OCI-LY7 (cell line): ENCODE results near the gene EIF2AK3. TPM values are rescaled to one million over a fixed set of nuclear protein-coding genes. Genes with fewer than 3 reads are reported as not detected.

Experiments used
- BruUV-seq: library from RNA; stranded (reverse); fragments of 400-500 nt; replicated peaks from 2 replicates; lab custom pipeline; 2021; lab: Mats Ljungman, UMichigan
- CTCF ChIA-PET: fragments of 300-600 bp; sonication (Branson Sonifier 250); formaldehyde crosslinking; loops from one replicate; lab custom pipeline; 2022; ENCODE audit warnings: antibody characterized with exemption; ENCODE audit not compliant: unreplicated experiment; lab: Charles Lee
- POLR2A ChIA-PET: fragments of 300-600 bp; sonication (Branson Sonifier 250); formaldehyde crosslinking; loops from one replicate; lab custom pipeline; 2022; ENCODE audit warnings: antibody characterized with exemption; lab: Charles Lee
- DNase-seq: peaks from one replicate; pipeline ENCODE4 v3.0.0-alpha.2; 2015; ENCODE audit warnings: low spot score
- H2AFZ ChIP-seq: fragments of 200-600 bp; sonication (generic), shearing (Covaris generic); 2 replicates; pipeline ENCODE4 v1.6.1; 2014; ENCODE audit warnings: mild to moderate bottlenecking, antibody characterized with exemption, low read length, moderate library complexity
- H3K27ac ChIP-seq: fragments of 200-600 bp; sonication (generic); 2 replicates; pipeline ENCODE4 v1.5.1; 2014; ENCODE audit warnings: mixed run types, low read depth, mild to moderate bottlenecking, moderate library complexity, low read length, inconsistent platforms; ENCODE audit not compliant: poor library complexity, severe bottlenecking
- H3K36me3 ChIP-seq: fragments of 200-600 bp; sonication (generic); 2 replicates; pipeline ENCODE4 v1.6.1; 2014; ENCODE audit warnings: mild to moderate bottlenecking, antibody characterized with exemption, low read length, moderate library complexity, mixed read lengths; ENCODE audit not compliant: insufficient read depth
- H3K4me1 ChIP-seq: fragments of 200-600 bp; sonication (generic); 2 replicates; pipeline ENCODE4 v1.5.1; 2014; ENCODE audit warnings: mild to moderate bottlenecking, low read length; ENCODE audit not compliant: insufficient read depth, poor library complexity, severe bottlenecking
- H3K4me2 ChIP-seq: fragments of 200-600 bp; sonication (generic); 2 replicates; pipeline ENCODE4 v1.6.1; 2014; ENCODE audit warnings: mild to moderate bottlenecking, low read length
- H3K4me3 ChIP-seq: fragments of 200-600 bp; sonication (generic); 2 replicates; pipeline ENCODE4 v1.5.1; 2014; ENCODE audit warnings: mild to moderate bottlenecking, low read depth, low read length; ENCODE audit not compliant: poor library complexity, severe bottlenecking
- H3K79me2 ChIP-seq: fragments of 200-600 bp; sonication (generic); 2 replicates; pipeline ENCODE4 v1.6.1; 2016; ENCODE audit warnings: low read depth, mild to moderate bottlenecking, low read length, moderate library complexity, mixed read lengths; ENCODE audit not compliant: insufficient read depth
- H3K9me2 ChIP-seq: fragments of 200-600 bp; sonication (generic); 2 replicates; pipeline ENCODE4 v1.6.1; 2016; ENCODE audit warnings: mild to moderate bottlenecking, low read length, mixed read lengths; ENCODE audit not compliant: insufficient read depth
- H3K9me3 ChIP-seq: fragments of 200-600 bp; sonication (generic); 2 replicates; pipeline ENCODE4 v1.6.1; 2014; ENCODE audit warnings: mild to moderate bottlenecking, mixed run types, low read length, mixed read lengths
- H4K20me1 ChIP-seq: fragments of 200-600 bp; sonication (generic); 2 replicates; pipeline ENCODE4 v1.6.1; 2014; ENCODE audit warnings: mild to moderate bottlenecking, antibody characterized with exemption, low read length, moderate library complexity, mixed read lengths; ENCODE audit not compliant: insufficient read depth
- EZH2phosphoT487 ChIP-seq: fragments of 200-600 bp; sonication (generic); IDR thresholded peaks from 2 replicates; pipeline ENCODE4 v1.6.1; 2018; ENCODE audit warnings: low read depth, borderline replicate concordance, mild to moderate bottlenecking, mixed run types, antibody characterized with exemption, low read length, moderate library complexity, mixed read lengths
- intact Hi-C: fragments of 100-400 bp; cut with micrococcal nuclease; formaldehyde crosslinking; loops from one replicate; pipeline ENCODE4 v1.10.0; 2022; ENCODE audit not compliant: unreplicated experiment
- total RNA-seq, 2 experiments: library from RNA; depleted of rRNA in 1 of 2; stranded (reverse); fragments of >200 nt in 1 of 2; shearing (Covaris generic) in 1 of 2; gene quantifications; 2 replicates each; pipeline ENCODE4 v1.2.3, GENCODE V29; 2014 to 2022
- TF ChIP-seq, protein P1 (sequence below): fragments of 200-600 bp; sonication (generic); conservative IDR thresholded peaks from 2 replicates; pipeline ENCODE4 v1.5.1; 2014; ENCODE audit warnings: mild to moderate bottlenecking, antibody characterized with exemption, low read length, moderate library complexity, mixed read lengths

EIF2AK3 gene
- total RNA-seq, 2 experiments from 2014 or later: 49.4 to 64.5 TPM

DNA sequence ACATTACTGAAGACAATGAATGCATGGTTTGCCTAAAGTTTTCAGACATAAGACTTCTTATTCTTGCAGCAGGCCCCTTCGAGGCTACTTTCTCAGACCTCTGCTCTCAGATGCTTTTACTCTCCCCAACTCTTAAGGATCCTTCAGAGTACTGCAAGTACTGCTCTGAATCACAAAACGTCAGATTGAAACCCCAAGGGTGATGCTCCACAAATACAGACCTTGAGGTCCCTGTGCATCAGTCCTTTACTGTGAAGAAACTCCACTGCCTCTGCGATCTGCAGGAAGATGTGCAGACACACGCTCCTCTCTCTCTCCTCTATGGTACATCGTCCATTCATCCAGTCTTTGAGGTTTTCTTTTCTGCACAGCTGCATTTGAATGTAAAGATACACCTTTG lies 52.8 kb downstream of the EIF2AK3 start:
- Histone ChIP-seq H2AFZ (no peak overlapping the region), H3K79me2 (peaks cover 36% of the 10 kb centered on the region; the same call in 1 of the 2 replicates), H3K9me2 (no peaks in the 10 kb centered on the region), H3K9me3 (no peaks in the 10 kb centered on the region), H3K4me1 (peaks cover 35% of the 10 kb centered on the region), H3K4me2 (no peak overlapping the region), H4K20me1 (peaks cover 6% of the 10 kb centered on the region; the same call in 1 of the 2 replicates), H3K4me3 (no peak overlapping the region), H3K36me3 (peaks cover 97% of the 10 kb centered on the region), H3K27ac (no peak overlapping the region)
- ChIA-PET CTCF (no interaction called here), POLR2A (no interaction called here)
- DNase-seq: no peak
- TF ChIP-seq EZH2phosphoT487: no peak
- TF ChIP-seq, protein P1, sequence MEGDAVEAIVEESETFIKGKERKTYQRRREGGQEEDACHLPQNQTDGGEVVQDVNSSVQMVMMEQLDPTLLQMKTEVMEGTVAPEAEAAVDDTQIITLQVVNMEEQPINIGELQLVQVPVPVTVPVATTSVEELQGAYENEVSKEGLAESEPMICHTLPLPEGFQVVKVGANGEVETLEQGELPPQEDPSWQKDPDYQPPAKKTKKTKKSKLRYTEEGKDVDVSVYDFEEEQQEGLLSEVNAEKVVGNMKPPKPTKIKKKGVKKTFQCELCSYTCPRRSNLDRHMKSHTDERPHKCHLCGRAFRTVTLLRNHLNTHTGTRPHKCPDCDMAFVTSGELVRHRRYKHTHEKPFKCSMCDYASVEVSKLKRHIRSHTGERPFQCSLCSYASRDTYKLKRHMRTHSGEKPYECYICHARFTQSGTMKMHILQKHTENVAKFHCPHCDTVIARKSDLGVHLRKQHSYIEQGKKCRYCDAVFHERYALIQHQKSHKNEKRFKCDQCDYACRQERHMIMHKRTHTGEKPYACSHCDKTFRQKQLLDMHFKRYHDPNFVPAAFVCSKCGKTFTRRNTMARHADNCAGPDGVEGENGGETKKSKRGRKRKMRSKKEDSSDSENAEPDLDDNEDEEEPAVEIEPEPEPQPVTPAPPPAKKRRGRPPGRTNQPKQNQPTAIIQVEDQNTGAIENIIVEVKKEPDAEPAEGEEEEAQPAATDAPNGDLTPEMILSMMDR: no peak
- BruUV-seq: no TSS peak
- intact Hi-C loops: no loop called here

- CTCF ChIA-PET: no interaction called here
These were observed 59.1 kb downstream of the EIF2AK3 start for GRCh38 chr2:88568179-88568578.

DNA sequence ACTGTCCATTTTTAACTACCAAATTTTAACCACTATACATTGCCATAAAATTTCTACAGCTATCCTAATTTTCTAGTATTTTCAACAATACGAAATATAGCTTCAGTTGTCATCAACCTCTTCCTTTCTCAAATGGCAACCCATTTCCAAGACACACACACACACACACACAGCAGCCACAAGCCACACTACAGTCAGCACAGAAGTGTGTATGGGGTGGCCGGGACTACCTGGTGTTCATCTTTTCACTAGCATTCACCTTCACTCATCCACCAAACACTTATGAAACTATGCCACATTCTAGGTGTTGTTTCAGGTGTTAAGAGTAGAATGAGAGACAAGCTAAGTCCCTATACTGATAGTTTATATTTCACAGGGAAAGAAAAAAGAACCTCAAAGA lies 62.9 kb downstream of the EIF2AK3 start:
- no peaks in the 10 kb centered on the region for H3K9me2 ChIP-seq
- H3K4me1 ChIP-seq: no peaks in the 10 kb centered on the region
- DNase-seq: no peak
- H3K9me3 ChIP-seq: no peaks in the 10 kb centered on the region
- no peak overlapping the region for H3K4me3 ChIP-seq
- peaks cover 91% of the 10 kb centered on the region for H3K36me3 ChIP-seq
- intact Hi-C loops: no loop called here
- no TSS peak for BruUV-seq
- CTCF ChIA-PET: no interaction called here
- H3K27ac ChIP-seq: no peak overlapping the region
- no peak overlapping the region for H2AFZ ChIP-seq
- H4K20me1 ChIP-seq: no peaks in the 10 kb centered on the region
- no peak overlapping the region for H3K4me2 ChIP-seq
- TF ChIP-seq, protein P1: no peak
- no peak for TF ChIP-seq EZH2phosphoT487
- H3K79me2 ChIP-seq: no peaks in the 10 kb centered on the region
- POLR2A ChIA-PET: interaction anchor here (0.6 to 1.1 kb wide), 2 partner anchors 8 to 190 kb away, joined by 3 read pairs; no protein-coding TSS in a partner anchor

More at GRCh38 chr2:88568179-88568578, 59.1 kb downstream of the EIF2AK3 start:
- no peak overlapping the region for H3K4me3 ChIP-seq
- peaks cover 92% of the 10 kb centered on the region for H3K36me3 ChIP-seq
- TF ChIP-seq, protein P1: no peak
- TF ChIP-seq EZH2phosphoT487: no peak
- H4K20me1 ChIP-seq: no peaks in the 10 kb centered on the region
- no peak overlapping the region for H3K4me2 ChIP-seq
- H3K9me3 ChIP-seq: no peaks in the 10 kb centered on the region
- intact Hi-C loops: no loop called here
- POLR2A ChIA-PET: no interaction called here
- no peaks in the 10 kb centered on the region for H3K9me2 ChIP-seq
- BruUV-seq: no TSS peak
- H2AFZ ChIP-seq: no peak overlapping the region
- H3K4me1 ChIP-seq: peaks cover 11% of the 10 kb centered on the region
- H3K79me2 ChIP-seq: peaks cover 21% of the 10 kb centered on the region; the same call in 1 of the 2 replicates
- no peak for DNase-seq
- H3K27ac ChIP-seq: no peak overlapping the region
